Activated naive CD8-positive, alpha-beta T cell treated with anti-CD3 and anti-CD28 coated beads, Interleukin-2, amount 10 ng/mL, durations not matched to agents 7 days and 5 days (primary cell): ENCODE data around the gene CYP17A1. TPM values are rescaled to one million over a fixed set of nuclear protein-coding genes. Genes with fewer than 3 reads are reported as not detected.

Experiments
- ATAC-seq: fragments of 150-1000 bp; cut with Tn5 transposase; one replicate; pipeline ENCODE4 v1.10.0; 2021; ENCODE audit warnings: low read depth, moderate library complexity
- POLR2A ChIA-PET: fragments of 350-600 bp; sonication (Branson Sonifier 250); formaldehyde crosslinking; loops from one replicate; lab custom pipeline; 2021; ENCODE audit warnings: antibody characterized with exemption; lab: Charles Lee
- DNase-seq: peaks from one replicate; pipeline ENCODE4 v3.0.0; 2021
- H3K27ac Mint-ChIP-seq: one replicate; pipeline ENCODE4 v1.8.0; 2022; ENCODE audit warnings: mild to moderate bottlenecking, mixed read lengths
- H3K27me3 Mint-ChIP-seq: one replicate; pipeline ENCODE4 v1.8.0; 2022; ENCODE audit warnings: mild to moderate bottlenecking, moderate library complexity, mixed read lengths
- H3K36me3 Mint-ChIP-seq: one replicate; pipeline ENCODE4 v1.8.0; 2021; ENCODE audit warnings: mild to moderate bottlenecking, mixed read lengths
- H3K4me1 Mint-ChIP-seq: one replicate; pipeline ENCODE4 v1.8.0; 2021; ENCODE audit warnings: mixed read lengths
- H3K4me3 Mint-ChIP-seq: one replicate; pipeline ENCODE4 v1.8.0; 2022; ENCODE audit warnings: mild to moderate bottlenecking, moderate library complexity, mixed read lengths
- H3K9me3 Mint-ChIP-seq: one replicate; pipeline ENCODE4 v1.8.0; 2021; ENCODE audit warnings: mixed read lengths
- total RNA-seq, 2 experiments: library from RNA; stranded (reverse); gene quantifications; one replicate each; pipeline ENCODE4 v1.2.3, GENCODE V29; 2021

CYP17A1 gene
- total RNA-seq, 2 experiments from 2014 or later: not detected

GRCh38 chr10:102785818-102786217 lies 51.4 kb downstream of the CYP17A1 start:
- Mint-ChIP-seq H3K27ac (no peak overlapping the region), H3K36me3 (peaks cover 20% of the 10 kb centered on the region), H3K4me3 (no peak overlapping the region), H3K9me3 (peaks cover 1% of the 10 kb centered on the region), H3K4me1 (peaks cover 21% of the 10 kb centered on the region), H3K27me3 (no peaks in the 10 kb centered on the region)
- POLR2A ChIA-PET: no interaction called here
- DNase-seq: no peak
- no peak for ATAC-seq

GRCh38 chr10:102783568-102783967 lies 53.6 kb downstream of the CYP17A1 start:
- Mint-ChIP-seq H3K27ac (no peak overlapping the region), H3K36me3 (peaks cover 21% of the 10 kb centered on the region), H3K27me3 (no peaks in the 10 kb centered on the region), H3K4me1 (peaks cover 25% of the 10 kb centered on the region), H3K9me3 (no peaks in the 10 kb centered on the region), H3K4me3 (no peak overlapping the region)
- DNase-seq (no peak), ATAC-seq (no peak)
- POLR2A ChIA-PET: no interaction called here

DNA sequence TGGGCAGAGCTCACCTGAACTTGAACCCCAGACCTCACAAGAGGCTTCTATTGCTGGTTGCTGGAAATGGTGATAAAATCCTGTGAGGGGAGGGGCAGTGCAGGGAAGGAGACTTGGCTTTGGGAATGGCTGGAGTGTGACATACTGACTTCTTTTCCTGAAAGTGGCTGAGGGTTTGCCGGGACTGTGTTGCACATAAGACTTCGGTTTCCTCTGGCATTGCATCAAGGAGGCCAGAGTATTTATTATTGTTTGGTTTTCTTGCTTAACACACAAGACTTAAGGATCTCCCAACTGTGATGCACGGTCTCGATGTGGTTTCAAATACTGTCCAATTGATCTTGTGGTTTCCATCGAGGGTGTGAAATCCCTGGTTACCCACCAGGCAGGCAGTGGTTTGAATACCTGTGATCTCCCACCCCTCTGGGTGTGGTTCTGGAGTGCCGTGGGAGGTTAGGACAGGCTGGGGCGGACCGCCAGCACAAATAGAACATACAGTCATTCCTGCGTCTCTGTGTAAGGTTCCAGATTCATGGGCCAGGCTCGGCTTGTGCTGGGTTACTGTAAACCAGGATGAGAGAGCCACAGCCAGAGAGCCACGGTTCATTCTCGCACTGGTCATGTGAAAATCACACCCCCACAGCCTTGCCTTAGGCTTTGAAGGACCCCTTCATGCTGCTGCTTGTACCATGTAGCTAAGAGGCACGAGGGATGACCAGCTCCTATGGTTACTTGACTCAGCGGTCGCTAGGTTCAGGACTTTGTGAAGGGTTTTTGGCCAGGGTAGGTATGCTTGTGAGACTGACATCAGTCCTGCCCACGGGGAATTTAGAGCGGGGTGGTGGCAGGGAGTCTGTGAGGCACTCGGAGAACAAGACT lies 54.3 kb downstream of the CYP17A1 start:
- POLR2A ChIA-PET: no interaction called here
- no peak for ATAC-seq
- no peak for DNase-seq
- H3K4me3 Mint-ChIP-seq: no peak overlapping the region
- no peaks in the 10 kb centered on the region for H3K9me3 Mint-ChIP-seq
- no peak overlapping the region for H3K27ac Mint-ChIP-seq
- H3K4me1 Mint-ChIP-seq: peaks cover 26% of the 10 kb centered on the region
- no peaks in the 10 kb centered on the region for H3K27me3 Mint-ChIP-seq
- peaks cover 21% of the 10 kb centered on the region for H3K36me3 Mint-ChIP-seq

DNA sequence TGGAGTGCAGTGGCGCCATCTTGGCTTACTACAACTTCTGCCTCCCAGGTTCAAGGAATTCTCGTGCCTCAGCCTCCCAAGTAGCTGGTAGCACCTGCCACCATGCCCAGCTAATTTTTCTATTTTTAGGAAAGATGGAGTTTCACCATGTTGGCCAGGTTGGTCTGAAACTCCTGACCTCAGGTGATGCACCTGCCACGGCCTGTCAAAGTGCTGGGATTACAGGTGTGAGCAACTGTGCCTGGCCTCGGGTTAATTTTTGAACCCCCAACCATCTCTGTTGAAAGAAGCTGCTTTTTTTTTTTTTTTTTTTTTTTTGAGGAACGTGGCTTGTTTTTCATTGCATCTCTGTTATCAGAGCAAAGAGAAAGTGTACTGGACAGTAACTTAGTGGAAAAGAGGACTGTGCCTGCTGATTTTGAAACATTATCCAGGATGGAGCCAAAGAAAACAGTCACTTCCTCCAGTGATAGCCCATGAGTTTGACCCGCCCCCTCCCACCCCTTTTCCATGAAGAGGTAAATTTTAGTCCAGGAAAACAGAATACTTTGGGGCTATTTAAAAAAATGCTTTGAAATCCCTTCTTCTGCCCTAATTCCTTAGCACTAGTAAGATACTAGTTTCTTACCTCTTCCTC lies 55.2 kb downstream of the CYP17A1 start:
- Mint-ChIP-seq H3K4me3 (no peak overlapping the region), H3K27me3 (no peaks in the 10 kb centered on the region), H3K4me1 (peaks cover 23% of the 10 kb centered on the region), H3K27ac (no peak overlapping the region), H3K9me3 (no peaks in the 10 kb centered on the region), H3K36me3 (peaks cover 18% of the 10 kb centered on the region)
- no peak for DNase-seq
- POLR2A ChIA-PET: interaction anchor here (0.7 kb wide), 1 partner anchor 30 kb away, joined by 5 read pairs; no protein-coding TSS in a partner anchor
- no peak for ATAC-seq

GRCh38 chr10:102781090-102781920 lies 55.9 kb downstream of the CYP17A1 start:
- no peak overlapping the region for H3K4me3 Mint-ChIP-seq
- ATAC-seq (no peak), DNase-seq (no peak)
- peaks cover 18% of the 10 kb centered on the region for H3K36me3 Mint-ChIP-seq
- H3K27me3 Mint-ChIP-seq: no peaks in the 10 kb centered on the region
- POLR2A ChIA-PET: interaction anchor here (0.7 kb wide), 1 partner anchor 31 kb away, joined by 5 read pairs; no protein-coding TSS in a partner anchor
- H3K27ac Mint-ChIP-seq: no peak overlapping the region
- H3K9me3 Mint-ChIP-seq: no peaks in the 10 kb centered on the region
- peaks cover 29% of the 10 kb centered on the region for H3K4me1 Mint-ChIP-seq

Other genes with a start within 250 kb of the CYP17A1 start
- gene TRIM8, start 192.9 kb downstream of the CYP17A1 start, total RNA-seq: 10 to 100 TPM; 54.7 to 55.1 TPM
- 1 to 10 TPM; 4.6 TPM for gene ARL3, start 123.0 kb downstream of the CYP17A1 start, total RNA-seq
- gene SFXN2, start 122.8 kb downstream of the CYP17A1 start, total RNA-seq: 10 to 100 TPM; 19.4 to 21.1 TPM
- 10 to 100 TPM; 31.0 to 31.4 TPM for gene WBP1L, start 93.5 kb downstream of the CYP17A1 start, total RNA-seq
- gene BORCS7, start 16.8 kb upstream of the CYP17A1 start, total RNA-seq: 10 to 100 TPM; 11.2 to 12.6 TPM
- 1 to 10 TPM; 1.1 to 1.3 TPM for gene AS3MT, start 32.1 kb upstream of the CYP17A1 start, total RNA-seq
- gene CNNM2, start 80.9 kb upstream of the CYP17A1 start, total RNA-seq: 10 to 100 TPM; 10.9 to 12.3 TPM